ENCODE measurements around the gene HGS.

The HGS gene

GRCh38 chr17:81683584-81684441 lies at the start of gene HGS, which contains the start of gene ARL16:
HGS (plus strand) TSS chr17:81684011; CDS start chr17:81684067, 56 bp downstream.
ARL16 (minus strand) TSS chr17:81683797; CDS start chr17:81683753, 44 bp downstream.
- DNase-seq = peak; percentile 98 to 100

GRCh38 chr17:81635431-81635830 lies 48.4 kb upstream of the HGS start:
- no peak for DNase-seq

GRCh38 chr17:81635973-81636504 lies 47.8 kb upstream of the HGS start:
- no peak for DNase-seq

GRCh38 chr17:81636505-81637288 lies 47.1 kb upstream of the HGS start, which contains the start of the genes NPLOC4 and TSPAN10:
NPLOC4 (minus strand) TSS chr17:81637112; CDS start chr17:81636930, 182 bp downstream.
TSPAN10 (plus strand) TSS chr17:81637196; CDS start chr17:81642413, 5,217 bp downstream.
- peak; percentile 52 to 93 for DNase-seq

GRCh38 chr17:81638683-81639082 lies 45.1 kb upstream of the HGS start:
- DNase-seq = no peak

GRCh38 chr17:81640011-81640410 lies 43.8 kb upstream of the HGS start:
- no peak for DNase-seq

- DNase-seq = no peak
Observed at GRCh38 chr17:81641825-81642489, 41.9 kb upstream of the HGS start.

- DNase-seq = no peak
Observed at GRCh38 chr17:81644496-81644895, 39.3 kb upstream of the HGS start.

GRCh38 chr17:81644976-81645952 lies 38.5 kb upstream of the HGS start:
- DNase-seq = no peak

GRCh38 chr17:81646869-81647600 lies 36.8 kb upstream of the HGS start:
- DNase-seq = no peak

GRCh38 chr17:81647640-81648012 lies 36.2 kb upstream of the HGS start:
- no peak for DNase-seq

- no peak for DNase-seq
Observed at GRCh38 chr17:81648013-81648706, 35.7 kb upstream of the HGS start.

- DNase-seq = no peak
Observed at GRCh38 chr17:81648707-81649085, 35.1 kb upstream of the HGS start.

GRCh38 chr17:81650951-81651350 lies 32.9 kb upstream of the HGS start:
- DNase-seq = no peak

GRCh38 chr17:81651692-81652091 lies 32.1 kb upstream of the HGS start:
- DNase-seq = peak in 1 of 2 experiments; percentile 30

- no peak for DNase-seq
Observed at GRCh38 chr17:81652906-81653771, 30.7 kb upstream of the HGS start.

GRCh38 chr17:81655378-81656117 lies 28.3 kb upstream of the HGS start:
- DNase-seq = no peak

- no peak for DNase-seq
Observed at GRCh38 chr17:81656118-81656743, 27.6 kb upstream of the HGS start, which contains the start of gene PDE6G. PDE6G (minus strand) TSS chr17:81656542; CDS start chr17:81653305, 3,237 bp downstream.

Data from NCI-H446 (cell line).